HCT116 (cell line): ENCODE data around the gene ZCCHC13. TPM values are rescaled to one million over a fixed set of nuclear protein-coding genes. Genes with fewer than 3 reads are reported as not detected.

Source experiments
- ATAC-seq: fragments of 200-7000 bp; cut with Tn5 transposase; 2 replicates; pipeline ENCODE4 v1.9.1; 2020; ENCODE audit warnings: mild to moderate bottlenecking, moderate library complexity
- BruUV-seq: library from RNA; stranded (reverse); fragments of 400-500 nt; replicated peaks from 2 replicates; lab custom pipeline; 2021; lab: Mats Ljungman, UMichigan
- CTCF ChIA-PET: fragments of 300-600 bp; sonication (Branson Sonifier 250); formaldehyde crosslinking; loops from one replicate; lab custom pipeline; 2021; ENCODE audit warnings: antibody characterized with exemption; lab: Charles Lee
- POLR2A ChIA-PET: fragments of 300-600, 350-600 bp; sonication (Branson Sonifier 250); formaldehyde crosslinking; loops from one replicate; lab custom pipeline; 2021; ENCODE audit warnings: antibody characterized with exemption; lab: Charles Lee
- RAD21 ChIA-PET, 2 experiments: fragments of 300-600 bp; sonication (Branson Sonifier 250); formaldehyde crosslinking; loops; one replicate each; lab custom pipeline; 2023; ENCODE audit warnings: low total read pairs in 2 of 2; ENCODE audit not compliant: uncharacterized antibody in 2 of 2, unreplicated experiment in 2 of 2, low non-redundant PET in 1 of 2; lab: Charles Lee
- DNase-seq: peaks from one replicate; pipeline ENCODE4 v3.0.0-alpha.2; 2010; ENCODE audit warnings: low read depth, low spot score
- H2AFZ ChIP-seq: fragments of 200-600 bp; shearing (Covaris generic), sonication (generic); 2 replicates; pipeline ENCODE4 v1.6.1; 2017; ENCODE audit warnings: low read depth, mixed run types, mixed read lengths, antibody characterized with exemption, low read length; ENCODE audit not compliant: poor library complexity, severe bottlenecking
- H3K27ac ChIP-seq: 2 replicates; pipeline ENCODE4 v1.5.1; 2012; ENCODE audit warnings: low read depth, low read length
- H3K27me3 ChIP-seq: fragments of 200-600 bp; sonication (generic); 2 replicates; pipeline ENCODE4 v1.6.1; 2016; ENCODE audit warnings: mixed run types, low read length, mixed read lengths; ENCODE audit not compliant: insufficient read depth
- H3K36me3 ChIP-seq, 2 experiments: fragments of 200-500 bp in 1 of 2; fragments of 200-600 bp in 1 of 2; sonication (Bioruptor generic) in 1 of 2; sonication (generic) in 1 of 2; 2 replicates each; pipeline versions ENCODE4 v1.5.1 to v1.6.1; 2014 to 2016; ENCODE audit warnings: low read length in 2 of 2, inconsistent platforms in 1 of 2, mixed read lengths in 1 of 2, mixed run types in 1 of 2; ENCODE audit not compliant: insufficient read depth in 2 of 2, control insufficient read depth in 1 of 2
- H3K4me1 ChIP-seq, 2 experiments: fragments of 200-600 bp in 1 of 2; sonication (generic) in 1 of 2; 2 replicates each; pipeline versions ENCODE4 v1.5.1 to v1.6.1; 2012 to 2017; ENCODE audit warnings: low read length in 2 of 2, inconsistent platforms in 1 of 2, mild to moderate bottlenecking in 1 of 2, mixed read lengths in 1 of 2, mixed run types in 1 of 2, moderate library complexity in 1 of 2; ENCODE audit not compliant: insufficient read depth in 2 of 2, control insufficient read depth in 1 of 2
- H3K4me2 ChIP-seq: fragments of 200-600 bp; sonication (generic); 2 replicates; pipeline ENCODE4 v1.6.1; 2017; ENCODE audit warnings: mixed run types, low read length, mixed read lengths
- H3K4me3 ChIP-seq, 2 experiments: fragments of 200-600 bp in 1 of 2; sonication (generic) in 1 of 2; replicated peaks in 1 of 2; 2 replicates each; pipeline ENCODE4 v1.5.1; 2011 to 2016; ENCODE audit warnings: low read length in 2 of 2, control low read depth in 1 of 2, low read depth in 1 of 2, mild to moderate bottlenecking in 1 of 2, mixed read lengths in 1 of 2, mixed run types in 1 of 2
- H3K79me2 ChIP-seq: fragments of 200-600 bp; sonication (generic); 2 replicates; pipeline ENCODE4 v1.6.1; 2017; ENCODE audit warnings: mild to moderate bottlenecking, mixed run types, low read length, moderate library complexity, mixed read lengths; ENCODE audit not compliant: insufficient read depth
- H3K9ac ChIP-seq: fragments of 200-600 bp; sonication (generic); 2 replicates; pipeline ENCODE4 v1.6.1; 2016; ENCODE audit warnings: low read length, mixed read lengths
- H3K9me2 ChIP-seq: fragments of 200-600 bp; sonication (generic), shearing (Covaris generic); 2 replicates; pipeline ENCODE4 v1.6.1; 2017; ENCODE audit warnings: mixed run types, mild to moderate bottlenecking, moderate library complexity; ENCODE audit not compliant: insufficient read depth
- H3K9me3 ChIP-seq, 2 experiments: fragments of 200-500 bp in 1 of 2; fragments of 200-600 bp in 1 of 2; sonication (Bioruptor generic) in 1 of 2; sonication (generic) in 1 of 2; 2 replicates each; pipeline ENCODE4 v1.6.1; 2014 to 2017; ENCODE audit warnings: low read length in 2 of 2, mixed read lengths in 2 of 2, inconsistent platforms in 1 of 2, low read depth in 1 of 2, mild to moderate bottlenecking in 1 of 2, mixed run types in 1 of 2, moderate library complexity in 1 of 2; ENCODE audit not compliant: control insufficient read depth in 1 of 2, insufficient read depth in 1 of 2
- H4K20me1 ChIP-seq: fragments of 200-600 bp; sonication (generic), shearing (Covaris generic); 2 replicates; pipeline ENCODE4 v1.6.1; 2017; ENCODE audit warnings: mixed run types, mild to moderate bottlenecking, moderate library complexity; ENCODE audit not compliant: insufficient read depth
- CEBPB ChIP-seq: IDR thresholded peaks from 2 replicates; pipeline ENCODE4 v1.6.1; 2012; ENCODE audit warnings: low read depth
- EGR1 ChIP-seq: IDR thresholded peaks from 2 replicates; pipeline ENCODE4 v1.6.1; 2012; ENCODE audit warnings: low read depth
- ELF1 ChIP-seq: IDR thresholded peaks from 2 replicates; pipeline ENCODE4 v1.6.1; 2012; ENCODE audit warnings: low read depth, borderline replicate concordance
- EZH2 ChIP-seq: fragments of 200-600 bp; sonication (generic); IDR thresholded peaks from 2 replicates; pipeline ENCODE4 v1.6.1; 2017; ENCODE audit warnings: antibody characterized with exemption, mixed run types
- POLR2AphosphoS5 ChIP-seq: IDR thresholded peaks from 2 replicates; pipeline ENCODE4 v1.6.1; 2011; ENCODE audit warnings: mild to moderate bottlenecking, low read depth, low read length, moderate library complexity
- RAD21 ChIP-seq: IDR thresholded peaks from 2 replicates; pipeline ENCODE4 v1.6.1; 2012; ENCODE audit warnings: low read depth, mild to moderate bottlenecking
- YY1 ChIP-seq: IDR thresholded peaks from 2 replicates; pipeline ENCODE4 v1.6.1; 2011; ENCODE audit warnings: low read length, low read depth, moderate library complexity, mild to moderate bottlenecking; ENCODE audit not compliant: insufficient replicate concordance; ENCODE audit errors: extremely low read depth
- ZFX ChIP-seq: fragments of 450-650 bp; IDR thresholded peaks from 2 replicates; pipeline ENCODE4 v1.6.1; 2017
- ZNF274 ChIP-seq: fragments of 200-500 bp; sonication (Bioruptor generic); IDR thresholded peaks from 2 replicates; pipeline ENCODE4 v1.6.1; 2014; ENCODE audit warnings: mild to moderate bottlenecking, low read depth, low read length, inconsistent platforms
- intact Hi-C: fragments of 100-400 bp; cut with micrococcal nuclease; formaldehyde crosslinking; loops from 2 replicates; pipeline ENCODE4 v1.10.0; 2022
- total RNA-seq: library from RNA; stranded (reverse); gene quantifications from one replicate; pipeline ENCODE4 v1.2.1, GENCODE V29; 2021; ENCODE audit not compliant: unreplicated experiment
- TF ChIP-seq, protein P1 (sequence below): IDR thresholded peaks from 2 replicates; pipeline ENCODE4 v1.6.1; 2012
- TF ChIP-seq, protein P2 (sequence below): IDR thresholded peaks from 2 replicates; pipeline ENCODE4 v1.6.1; 2011; ENCODE audit warnings: mild to moderate bottlenecking, low read length, moderate library complexity; ENCODE audit not compliant: insufficient replicate concordance; ENCODE audit errors: extremely low read depth

ZCCHC13 gene
- total RNA-seq, 1 experiment from 2014 or later, result not detected

DNA sequence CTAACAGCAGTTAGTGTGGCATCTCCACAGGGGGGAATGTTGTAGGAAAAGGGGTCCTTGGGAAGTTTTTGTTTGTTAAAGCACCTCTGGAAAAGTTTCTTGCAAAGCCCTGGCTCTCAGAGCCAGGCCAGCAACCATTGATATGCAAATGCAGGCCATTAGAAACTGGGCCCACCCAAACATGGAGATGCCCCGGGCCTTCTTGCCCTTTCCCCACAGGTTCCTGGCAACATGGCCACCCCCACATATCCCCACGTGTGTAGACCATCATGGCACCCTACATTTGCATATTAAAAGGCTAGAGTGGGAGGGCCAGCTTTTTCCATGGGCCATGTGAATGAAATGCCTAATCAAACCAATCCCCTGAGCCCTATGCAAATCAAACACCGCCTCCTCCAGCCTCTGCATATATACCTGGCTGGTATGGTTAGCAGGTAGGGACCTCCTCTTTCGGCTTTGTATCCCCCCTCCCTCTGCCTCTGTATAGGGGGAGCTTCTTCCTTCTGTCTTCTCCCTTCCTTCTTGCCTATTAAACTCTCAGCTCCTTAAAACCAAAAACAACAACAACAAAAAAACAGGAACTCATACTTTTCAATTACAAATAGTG lies 44.0 kb upstream of the ZCCHC13 start:
- no TSS peak for BruUV-seq
- Histone ChIP-seq H3K27me3 (no peaks in the 10 kb centered on the region), H3K36me3 (peaks cover 4 to 5% of the 10 kb centered on the region in 2 experiments; a peak in 2 of 4 replicates), H4K20me1 (no peaks in the 10 kb centered on the region), H3K27ac (no peak overlapping the region), H3K9me2 (no peaks in the 10 kb centered on the region), H3K4me2 (no peak overlapping the region), H3K9me3 (no peaks in the 10 kb centered on the region), H3K9ac (no peak overlapping the region), H3K4me1 (0 out of 4 replicates have a peak, but pooled peaks cover 0 to 3% of the 10 kb centered on the region in 2 experiments), H3K4me3 (no peak overlapping the region), H3K79me2 (0 out of 2 replicates have a peak, but pooled peaks cover 3% of the 10 kb centered on the region), H2AFZ (no peak overlapping the region)
- ChIA-PET CTCF (no interaction called here), RAD21 (no interaction called here), POLR2A (no interaction called here)
- no peak for DNase-seq
- no peak for TF ChIP-seq EGR1
- no peak for ATAC-seq
- intact Hi-C loops, result no loop called here

DNA sequence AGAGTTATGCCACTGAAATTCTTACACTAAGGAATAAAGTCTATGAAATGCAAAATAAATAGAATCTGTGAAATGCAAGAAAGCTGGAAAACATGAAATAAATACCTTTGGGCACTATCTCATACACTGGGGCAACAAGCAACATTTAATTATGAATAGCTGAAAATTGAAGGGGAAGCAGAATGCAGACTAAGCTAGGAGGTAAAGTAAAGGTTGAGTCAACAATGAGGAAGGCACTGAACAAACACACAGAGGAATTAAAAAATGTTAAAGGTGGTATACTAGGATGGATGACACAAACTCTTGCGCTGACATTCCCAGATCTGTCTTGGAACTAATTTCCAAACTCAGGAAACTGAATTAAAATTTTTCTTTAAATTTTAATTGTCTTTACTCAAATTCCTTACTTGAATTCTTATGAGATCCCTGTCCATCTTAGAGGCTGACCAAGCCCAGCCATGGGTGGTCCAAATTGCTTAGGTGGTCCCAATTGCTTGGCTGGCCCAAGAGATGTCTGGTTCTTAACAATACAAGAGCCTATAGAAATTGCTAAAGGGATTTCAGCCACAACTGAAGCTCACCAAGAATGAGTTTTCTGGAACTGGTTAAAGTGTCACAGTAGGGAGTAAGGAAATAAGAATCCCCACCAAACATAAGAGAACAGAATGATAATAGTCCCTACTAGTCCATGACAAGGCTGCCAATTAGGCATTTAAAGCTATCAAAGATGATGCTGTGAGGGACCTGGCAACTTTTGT lies 41.3 kb upstream of the ZCCHC13 start:
- Histone ChIP-seq H3K4me1 (0 out of 4 replicates have a peak, but pooled peaks cover 0 to 3% of the 10 kb centered on the region in 2 experiments), H3K4me3 (no peak overlapping the region), H3K79me2 (0 out of 2 replicates have a peak, but pooled peaks cover 9% of the 10 kb centered on the region), H3K9me2 (no peaks in the 10 kb centered on the region), H3K9ac (no peak overlapping the region), H4K20me1 (no peaks in the 10 kb centered on the region), H2AFZ (no peak overlapping the region), H3K9me3 (no peaks in the 10 kb centered on the region), H3K36me3 (peaks cover 0 to 5% of the 10 kb centered on the region in 2 experiments; a peak in 1 of 4 replicates), H3K27ac (no peak overlapping the region), H3K4me2 (no peak overlapping the region), H3K27me3 (no peaks in the 10 kb centered on the region)
- intact Hi-C loops, result no loop called here
- no TSS peak for BruUV-seq
- DNase-seq (no peak), ATAC-seq (no peak)
- ChIA-PET RAD21 (no interaction called here), POLR2A (no interaction called here), CTCF (no interaction called here)
- no peak for TF ChIP-seq ZNF274
- TF ChIP-seq, protein P1, sequence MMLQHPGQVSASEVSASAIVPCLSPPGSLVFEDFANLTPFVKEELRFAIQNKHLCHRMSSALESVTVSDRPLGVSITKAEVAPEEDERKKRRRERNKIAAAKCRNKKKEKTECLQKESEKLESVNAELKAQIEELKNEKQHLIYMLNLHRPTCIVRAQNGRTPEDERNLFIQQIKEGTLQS, result no peak
- no peak for TF ChIP-seq POLR2AphosphoS5
- no peak for TF ChIP-seq RAD21
- TF ChIP-seq CEBPB, result no peak
- TF ChIP-seq ZFX, result no peak
- no peak for TF ChIP-seq EGR1
- no peak for TF ChIP-seq EZH2
- TF ChIP-seq ELF1, result no peak
- no peak for TF ChIP-seq YY1
- TF ChIP-seq, protein P2, sequence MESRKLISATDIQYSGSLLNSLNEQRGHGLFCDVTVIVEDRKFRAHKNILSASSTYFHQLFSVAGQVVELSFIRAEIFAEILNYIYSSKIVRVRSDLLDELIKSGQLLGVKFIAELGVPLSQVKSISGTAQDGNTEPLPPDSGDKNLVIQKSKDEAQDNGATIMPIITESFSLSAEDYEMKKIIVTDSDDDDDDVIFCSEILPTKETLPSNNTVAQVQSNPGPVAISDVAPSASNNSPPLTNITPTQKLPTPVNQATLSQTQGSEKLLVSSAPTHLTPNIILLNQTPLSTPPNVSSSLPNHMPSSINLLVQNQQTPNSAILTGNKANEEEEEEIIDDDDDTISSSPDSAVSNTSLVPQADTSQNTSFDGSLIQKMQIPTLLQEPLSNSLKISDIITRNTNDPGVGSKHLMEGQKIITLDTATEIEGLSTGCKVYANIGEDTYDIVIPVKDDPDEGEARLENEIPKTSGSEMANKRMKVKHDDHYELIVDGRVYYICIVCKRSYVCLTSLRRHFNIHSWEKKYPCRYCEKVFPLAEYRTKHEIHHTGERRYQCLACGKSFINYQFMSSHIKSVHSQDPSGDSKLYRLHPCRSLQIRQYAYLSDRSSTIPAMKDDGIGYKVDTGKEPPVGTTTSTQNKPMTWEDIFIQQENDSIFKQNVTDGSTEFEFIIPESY, result no peak
